Mucosa of descending colon (tissue), 3 donors: ENCODE data around the gene UBA5. TPM values are rescaled to one million over a fixed set of nuclear protein-coding genes. Genes with fewer than 3 reads are reported as not detected.
"Not testable (repeated sequence)": the region's sequence is repeated elsewhere in the genome, so short reads cannot be mapped to it uniquely, and the experiment has no call there.

Experiments
- ATAC-seq: fragments of 200-7000 bp; cut with Tn5 transposase; one replicate; pipeline ENCODE4 v1.9.1; 2020; ENCODE audit warnings: mild to moderate bottlenecking, moderate library complexity
- DNase-seq, 3 donors: peaks; one replicate each; pipeline ENCODE4 v3.0.0-alpha.2; 2020
- H3K36me3 ChIP-seq: fragments of 200-600 bp; one replicate; pipeline ENCODE4 v1.8.0; 2021; ENCODE audit warnings: low read depth, mild to moderate bottlenecking
- H3K4me1 ChIP-seq: fragments of 200-600 bp; one replicate; pipeline ENCODE4 v1.8.0; 2021; ENCODE audit warnings: low read depth, mild to moderate bottlenecking
- H3K4me3 ChIP-seq: fragments of 200-600 bp; one replicate; pipeline ENCODE4 v1.8.0; 2021; ENCODE audit warnings: mild to moderate bottlenecking
- H3K9me3 ChIP-seq: fragments of 200-600 bp; one replicate; pipeline ENCODE4 v1.8.0; 2021; ENCODE audit warnings: mild to moderate bottlenecking
- intact Hi-C, 2 donors: fragments of 100-400 bp; cut with DNase I in 1 of 2; cut with micrococcal nuclease in 1 of 2; formaldehyde crosslinking; loops; one replicate each; pipeline versions ENCODE4 v1.11.0 to v1.11.1; 2022; cut with DNase I, micrococcal nuclease
- long read RNA-seq, 2 donors: library from polyadenylated mRNA; unstranded; transcript quantifications; one replicate each; pipeline ENCODE4 v2.0.0, GENCODE V29; 2019 to 2021
- total RNA-seq, 3 donors: library from RNA; stranded (reverse); fragmentation: NEBNext Ultra II Directional in 2 of 3; extraction: Animal tissue kit (Norgen Biotek cat#: 25700) in 2 of 3; gene quantifications; one replicate each; pipeline versions ENCODE4 v1.2.1 to v1.2.4, GENCODE V29; 2021 to 2023
- TF ChIP-seq, protein P1 (sequence below): fragments of 200-600 bp; IDR thresholded peaks from one replicate; pipeline ENCODE4 v1.8.0; 2022; ENCODE audit warnings: antibody characterized with exemption, mild to moderate bottlenecking
- donor health status: DM: no; HTN: no; CAD: no; lungs with moderate emphysema.
- donor health status: DM: no; HTN: no; CAD: no.
- donor health status: DM: no; HTN: yes; CAD: no.

UBA5 gene
- total RNA-seq: 10 to 100 TPM; 29.4 to 30.3 (median 30.0) TPM
- long read RNA-seq, donor 1, transcript UBA5-202 (12 exons, 3,705 nt): major isoform, 26 of 27 reads
- long read RNA-seq, donor 1, partial matches to known transcripts: 0 of 27 reads
- long read RNA-seq, donor 1, other reads (novel, unspliced or antisense): 1 of 27 reads
- long read RNA-seq, donor 2, transcript UBA5-202 (12 exons, 3,705 nt): major isoform, 29 of 32 reads
- long read RNA-seq, donor 2, partial matches to known transcripts: 2 of 32 reads
- long read RNA-seq, donor 2, other reads (novel, unspliced or antisense): 1 of 32 reads

DNA sequence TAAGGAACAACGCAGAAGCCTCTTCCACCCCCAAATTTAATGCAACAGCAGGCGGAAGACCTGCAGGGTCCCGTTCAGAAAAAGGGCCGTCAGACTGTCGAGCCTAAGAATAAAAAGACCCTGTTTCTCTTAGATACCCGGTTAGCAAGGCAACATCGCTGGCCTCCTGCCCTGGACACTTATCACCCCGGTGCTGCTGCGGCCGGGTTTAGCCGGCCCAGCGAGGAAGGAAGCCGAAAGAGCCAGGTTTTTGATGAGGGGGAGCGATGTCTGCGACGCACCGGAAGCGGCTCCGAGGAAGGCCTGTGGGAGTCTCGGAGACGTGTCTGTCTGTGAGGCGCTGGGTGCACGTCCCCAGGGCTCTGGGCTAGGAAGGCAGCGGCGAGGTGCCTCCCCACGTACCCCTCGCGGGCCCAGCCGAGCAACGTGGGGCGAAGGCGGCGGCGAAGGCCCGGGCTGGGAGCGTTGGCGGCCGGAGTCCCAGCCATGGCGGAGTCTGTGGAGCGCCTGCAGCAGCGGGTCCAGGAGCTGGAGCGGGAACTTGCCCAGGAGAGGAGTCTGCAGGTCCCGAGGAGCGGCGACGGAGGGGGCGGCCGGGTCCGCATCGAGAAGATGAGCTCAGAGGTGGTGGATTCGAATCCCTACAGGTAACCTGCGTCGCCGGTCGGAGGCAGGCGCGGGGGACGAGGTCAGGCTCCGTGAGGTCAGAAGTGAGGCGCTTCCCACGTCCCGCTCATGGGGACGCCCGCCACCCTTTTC, at the start of gene UBA5:
UBA5 (plus strand) TSS at position 278 of the 759 bp plus-strand sequence; CDS start at position 487, 209 bp downstream.
- ATAC-seq: peak; percentile 87
- Histone ChIP-seq H3K36me3 (no peaks in the 10 kb centered on the region), H3K4me1 (peaks cover 13% of the 10 kb centered on the region), H3K4me3 (peak within 1 kb of the TSS; percentile 76), H3K9me3 (no peaks in the 10 kb centered on the region)
- peak; percentile 75 to 80 (median 79) for DNase-seq
- TF ChIP-seq, protein P1, sequence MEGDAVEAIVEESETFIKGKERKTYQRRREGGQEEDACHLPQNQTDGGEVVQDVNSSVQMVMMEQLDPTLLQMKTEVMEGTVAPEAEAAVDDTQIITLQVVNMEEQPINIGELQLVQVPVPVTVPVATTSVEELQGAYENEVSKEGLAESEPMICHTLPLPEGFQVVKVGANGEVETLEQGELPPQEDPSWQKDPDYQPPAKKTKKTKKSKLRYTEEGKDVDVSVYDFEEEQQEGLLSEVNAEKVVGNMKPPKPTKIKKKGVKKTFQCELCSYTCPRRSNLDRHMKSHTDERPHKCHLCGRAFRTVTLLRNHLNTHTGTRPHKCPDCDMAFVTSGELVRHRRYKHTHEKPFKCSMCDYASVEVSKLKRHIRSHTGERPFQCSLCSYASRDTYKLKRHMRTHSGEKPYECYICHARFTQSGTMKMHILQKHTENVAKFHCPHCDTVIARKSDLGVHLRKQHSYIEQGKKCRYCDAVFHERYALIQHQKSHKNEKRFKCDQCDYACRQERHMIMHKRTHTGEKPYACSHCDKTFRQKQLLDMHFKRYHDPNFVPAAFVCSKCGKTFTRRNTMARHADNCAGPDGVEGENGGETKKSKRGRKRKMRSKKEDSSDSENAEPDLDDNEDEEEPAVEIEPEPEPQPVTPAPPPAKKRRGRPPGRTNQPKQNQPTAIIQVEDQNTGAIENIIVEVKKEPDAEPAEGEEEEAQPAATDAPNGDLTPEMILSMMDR: no peak
- intact Hi-C loops: no loop called here

- ATAC-seq, intact Hi-C loops, H3K9me3 ChIP-seq, DNase-seq, H3K4me3 ChIP-seq, H3K36me3 ChIP-seq, H3K4me1 ChIP-seq: not testable (repeated sequence)
Observed at GRCh38 chr3:132615301-132615700, 44.8 kb upstream of the UBA5 start.

DNA sequence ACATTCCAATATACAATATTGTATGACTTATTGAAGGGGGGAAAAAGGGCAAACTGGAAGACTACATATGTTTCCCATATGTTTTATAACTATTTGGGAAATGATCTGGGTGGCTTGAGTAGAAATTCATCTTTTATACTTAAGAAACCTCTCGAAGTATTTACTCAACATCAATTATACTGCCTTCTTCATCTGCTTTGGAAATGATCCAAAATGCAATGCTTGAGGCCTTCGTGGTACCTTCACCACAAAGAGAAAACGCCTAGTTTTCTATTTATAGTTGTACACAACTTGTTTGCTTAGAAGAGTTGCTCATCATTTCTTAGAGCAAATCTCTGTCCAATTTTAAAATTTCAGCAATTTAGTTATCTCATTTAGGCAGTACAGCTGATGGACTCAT, 44.2 kb upstream of the UBA5 start:
- H3K4me1 ChIP-seq: no peaks in the 10 kb centered on the region
- DNase-seq (no peak), ATAC-seq (no peak)
- no peak overlapping the region for H3K4me3 ChIP-seq
- intact Hi-C loops: no loop called here
- TF ChIP-seq, protein P1: no peak
- H3K36me3 ChIP-seq: no peaks in the 10 kb centered on the region
- no peaks in the 10 kb centered on the region for H3K9me3 ChIP-seq

DNA sequence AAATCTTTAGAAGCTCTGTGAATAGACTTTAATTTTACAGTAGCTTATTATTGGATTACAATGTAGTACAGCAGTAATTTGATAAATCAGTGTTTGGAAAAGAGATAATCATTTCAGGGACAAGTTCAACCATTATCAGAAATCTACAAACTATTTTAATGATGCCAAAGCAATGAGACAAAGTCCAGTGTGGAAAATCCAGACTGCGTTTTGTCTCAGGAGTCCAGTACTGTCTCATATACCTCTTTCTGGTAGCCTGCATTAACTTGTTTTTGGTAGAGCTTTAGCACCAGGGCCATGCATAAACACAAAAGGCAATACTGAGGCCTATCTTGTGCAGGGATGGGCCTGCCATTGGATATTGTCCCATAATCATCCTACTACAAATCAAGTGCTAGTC, 43.3 kb upstream of the UBA5 start:
- ATAC-seq: no peak
- Histone ChIP-seq H3K4me3 (no peak overlapping the region), H3K4me1 (no peaks in the 10 kb centered on the region), H3K36me3 (no peaks in the 10 kb centered on the region), H3K9me3 (no peaks in the 10 kb centered on the region)
- intact Hi-C loops: no loop called here
- DNase-seq: no peak
- TF ChIP-seq, protein P1: no peak

GRCh38 chr3:132622148-132622547, 38.0 kb upstream of the UBA5 start:
- DNase-seq: no peak
- Histone ChIP-seq H3K4me3 (no peak overlapping the region), H3K36me3 (no peaks in the 10 kb centered on the region), H3K9me3 (no peaks in the 10 kb centered on the region), H3K4me1 (no peaks in the 10 kb centered on the region)
- no peak for ATAC-seq
- TF ChIP-seq, protein P1: no peak
- intact Hi-C loops: no loop called here

DNA sequence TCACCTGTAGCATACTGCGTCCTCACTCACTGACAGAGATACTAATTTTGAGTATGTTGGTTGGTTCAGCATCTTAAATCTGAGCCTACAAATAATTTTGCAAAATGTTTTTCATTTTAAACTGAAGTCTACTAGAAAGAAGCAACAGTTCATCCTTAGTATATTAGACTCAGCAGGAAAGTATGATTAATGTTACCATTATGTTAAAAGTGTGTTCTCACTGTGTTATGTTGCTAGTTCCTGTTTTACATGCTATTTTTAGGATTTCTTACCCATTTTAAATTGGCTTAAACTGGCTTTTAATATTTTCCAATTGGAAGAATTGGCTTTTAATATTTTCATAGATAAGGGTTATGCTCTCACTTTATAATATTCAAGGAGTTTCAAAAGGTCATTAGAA, 37.4 kb upstream of the UBA5 start:
- no peak overlapping the region for H3K4me3 ChIP-seq
- ATAC-seq: no peak
- no peaks in the 10 kb centered on the region for H3K4me1 ChIP-seq
- TF ChIP-seq, protein P1: no peak
- DNase-seq: no peak
- intact Hi-C loops: no loop called here
- H3K9me3 ChIP-seq: no peaks in the 10 kb centered on the region
- no peaks in the 10 kb centered on the region for H3K36me3 ChIP-seq
